Ishikawa (cell line): ENCODE measurements around the gene TCF21.

Source experiments
- CEBPB ChIP-seq: IDR thresholded peaks from 2 replicates; pipeline ENCODE4 v1.6.1; 2012
- CREB1 ChIP-seq: IDR thresholded peaks from 2 replicates; pipeline ENCODE4 v1.6.1; 2012; ENCODE audit warnings: low read depth
- EGR1 ChIP-seq: IDR thresholded peaks from 2 replicates; pipeline ENCODE4 v1.6.1; 2012
- EP300 ChIP-seq: IDR thresholded peaks from 2 replicates; pipeline ENCODE4 v1.6.1; 2012; ENCODE audit warnings: borderline replicate concordance
- FOXM1 ChIP-seq: IDR thresholded peaks from 2 replicates; pipeline ENCODE4 v1.6.1; 2012; ENCODE audit warnings: low read depth, borderline replicate concordance
- MAX ChIP-seq: IDR thresholded peaks from 2 replicates; pipeline ENCODE4 v1.6.1; 2012
- NFIC ChIP-seq: IDR thresholded peaks from 2 replicates; pipeline ENCODE4 v1.6.1; 2012
- RAD21 ChIP-seq: IDR thresholded peaks from 2 replicates; pipeline ENCODE4 v1.6.1; 2012; ENCODE audit warnings: low read depth
- REST ChIP-seq: IDR thresholded peaks from 2 replicates; pipeline ENCODE4 v1.6.1; 2012; ENCODE audit warnings: low read depth, mild to moderate bottlenecking
- TAF1 ChIP-seq: IDR thresholded peaks from 2 replicates; pipeline ENCODE4 v1.6.1; 2012; ENCODE audit warnings: low read depth, mild to moderate bottlenecking
- TCF12 ChIP-seq: IDR thresholded peaks from 2 replicates; pipeline ENCODE4 v1.6.1; 2012; ENCODE audit warnings: low read depth
- TEAD4 ChIP-seq: IDR thresholded peaks from 2 replicates; pipeline ENCODE4 v1.6.1; 2012
- USF1 ChIP-seq: IDR thresholded peaks from 2 replicates; pipeline ENCODE4 v1.6.1; 2012
- YY1 ChIP-seq: IDR thresholded peaks from 2 replicates; pipeline ENCODE4 v1.6.1; 2012; ENCODE audit warnings: low read depth
- ZBTB7A ChIP-seq: IDR thresholded peaks from 2 replicates; pipeline ENCODE4 v1.6.1; 2012; ENCODE audit warnings: low read depth

Gene TCF21

GRCh38 chr6:133854041-133854363 lies 34.9 kb upstream of the TCF21 start:
- TF ChIP-seq NFIC: no peak
- TF ChIP-seq EGR1: no peak

- TF ChIP-seq REST (no peak), MAX (no peak), ZBTB7A (no peak), YY1 (no peak), CEBPB (no peak), USF1 (no peak), NFIC (no peak), TAF1 (no peak), CREB1 (no peak), FOXM1 (no peak), RAD21 (no peak), TCF12 (no peak), EP300 (no peak)
These were observed 34.3 kb upstream of the TCF21 start for GRCh38 chr6:133854364-133855275.

GRCh38 chr6:133855276-133855990 lies 33.5 kb upstream of the TCF21 start:
- no peak for TF ChIP-seq YY1
- no peak for TF ChIP-seq USF1
- no peak for TF ChIP-seq ZBTB7A
- TF ChIP-seq EP300: no peak
- TF ChIP-seq TAF1: no peak
- TF ChIP-seq MAX: no peak
- no peak for TF ChIP-seq NFIC
- no peak for TF ChIP-seq REST
- no peak for TF ChIP-seq FOXM1
- no peak for TF ChIP-seq RAD21

- TF ChIP-seq NFIC (no peak), EP300 (no peak), TCF12 (no peak)
These were observed 32.9 kb upstream of the TCF21 start for GRCh38 chr6:133855991-133856370.

GRCh38 chr6:133856911-133857310 lies 32.0 kb upstream of the TCF21 start:
- TF ChIP-seq USF1: no peak
- TF ChIP-seq NFIC: no peak
- TF ChIP-seq EGR1: no peak
- TF ChIP-seq CEBPB: no peak
- no peak for TF ChIP-seq CREB1

GRCh38 chr6:133857696-133858095 lies 31.2 kb upstream of the TCF21 start:
- TF ChIP-seq CEBPB: no peak
- TF ChIP-seq CREB1: no peak
- TF ChIP-seq MAX: no peak
- TF ChIP-seq TEAD4: no peak
